Thyroid gland (tissue), 4 donors: ENCODE results near the gene BCAS3. TPM values are rescaled to one million over a fixed set of nuclear protein-coding genes. Genes with fewer than 3 reads are reported as not detected.

Source experiments
- DNase-seq, 2 donors: peaks; one replicate each; pipeline ENCODE4 v3.0.0-alpha.2; 2019
- H3K27ac ChIP-seq, 3 donors: fragments of 200-600 bp; sonication (generic); 1 replicate in 2 of 3; 2 replicates in 1 of 3; pipeline ENCODE4 v1.5.1; 2016 to 2019; ENCODE audit warnings: mild to moderate bottlenecking in 1 of 3, moderate library complexity in 1 of 3
- H3K27me3 ChIP-seq: fragments of 200-600 bp; sonication (generic); one replicate; pipeline ENCODE4 v1.5.1; 2019
- H3K36me3 ChIP-seq, 2 donors: fragments of 200-600 bp; sonication (generic); one replicate each; pipeline ENCODE4 v1.5.1; 2016 to 2019
- H3K4me1 ChIP-seq, 2 donors: fragments of 200-600 bp; sonication (generic); one replicate each; pipeline ENCODE4 v1.5.1; 2017 to 2019
- H3K4me3 ChIP-seq, 3 donors: fragments of 200-600 bp; sonication (generic); replicated peaks in 1 of 3; 1 replicate in 2 of 3; 2 replicates in 1 of 3; pipeline ENCODE4 v1.5.1; 2016; ENCODE audit warnings: mild to moderate bottlenecking in 1 of 3
- H3K9me3 ChIP-seq: fragments of 200-600 bp; sonication (generic); one replicate; pipeline ENCODE4 v1.5.1; 2017
- CTCF ChIP-seq, 6 experiments: fragments of 200-600 bp in 3 of 6; fragments of 450-650 bp in 3 of 6; sonication (generic) in 3 of 6; IDR thresholded peaks; one replicate each; pipeline ENCODE4 v1.5.1; 2016 to 2019; ENCODE audit warnings: antibody characterized with exemption in 6 of 6, mild to moderate bottlenecking in 2 of 6, inconsistent platforms in 1 of 6, moderate library complexity in 1 of 6
- POLR2A ChIP-seq, 2 donors: fragments of 450-650 bp; IDR thresholded peaks; one replicate each; pipeline ENCODE4 v1.6.1; 2017; ENCODE audit warnings: antibody characterized with exemption in 2 of 2, mild to moderate bottlenecking in 2 of 2, moderate library complexity in 1 of 2
- WGBS, 2 donors: methylation state at CpG; one replicate each; pipeline ENCODE4 v1.1.5; 2017; 5-methylcytosine and 5-hydroxymethylcytosine counted together
- intact Hi-C: fragments of 100-400 bp; cut with DNase I; formaldehyde crosslinking; loops from one replicate; pipeline ENCODE4 v1.15.1; 2023
- total RNA-seq, 4 donors: library from RNA; depleted of rRNA; stranded (reverse); fragments of >200 nt; gene quantifications; one replicate each; pipeline ENCODE4 v1.2.3, GENCODE V29; 2016

Gene BCAS3
- total RNA-seq, 4 donors from 2014 or later, result 41.8 to 78.7 (median 51.6) TPM

DNA sequence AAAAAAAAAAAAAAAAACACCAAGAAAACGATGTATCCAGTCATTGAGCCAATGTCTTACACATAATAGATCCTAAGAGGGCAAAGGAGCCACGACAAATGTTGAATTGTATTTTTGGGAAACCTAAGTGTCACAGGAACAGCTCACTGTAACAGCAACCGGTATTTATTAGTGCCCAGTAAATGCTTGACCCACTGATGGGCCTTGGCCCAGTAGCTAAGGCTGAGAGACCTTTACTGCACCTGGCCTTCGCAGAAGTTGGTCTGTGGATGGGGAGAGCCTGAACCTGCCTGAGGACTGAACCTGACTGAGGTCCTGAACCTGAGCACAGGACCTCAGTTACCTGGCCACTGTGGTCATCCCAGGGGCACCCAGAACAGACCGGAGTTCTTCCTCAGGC is 657.0 kb downstream of the BCAS3 start:
- intact Hi-C loops, result no loop called here
- no peak for DNase-seq
- 89 to 97% methylated on average over 5 of the region's 5 CpGs for WGBS, 2 donors
- H3K36me3 ChIP-seq, result no peaks in the 10 kb centered on the region
- no peaks in the 10 kb centered on the region for H3K9me3 ChIP-seq
- H3K27ac ChIP-seq, result no peak overlapping the region
- H3K4me1 ChIP-seq, result peaks cover 44 to 78% of the 10 kb centered on the region in 2 donors
- no peak for TF ChIP-seq CTCF (IDR thresholded peaks at IDR 0.05)
- TF ChIP-seq POLR2A (IDR thresholded peaks at IDR 0.05), result no peak
- H3K4me3 ChIP-seq, result no peak overlapping the region
- H3K27me3 ChIP-seq, result no peaks in the 10 kb centered on the region

DNA sequence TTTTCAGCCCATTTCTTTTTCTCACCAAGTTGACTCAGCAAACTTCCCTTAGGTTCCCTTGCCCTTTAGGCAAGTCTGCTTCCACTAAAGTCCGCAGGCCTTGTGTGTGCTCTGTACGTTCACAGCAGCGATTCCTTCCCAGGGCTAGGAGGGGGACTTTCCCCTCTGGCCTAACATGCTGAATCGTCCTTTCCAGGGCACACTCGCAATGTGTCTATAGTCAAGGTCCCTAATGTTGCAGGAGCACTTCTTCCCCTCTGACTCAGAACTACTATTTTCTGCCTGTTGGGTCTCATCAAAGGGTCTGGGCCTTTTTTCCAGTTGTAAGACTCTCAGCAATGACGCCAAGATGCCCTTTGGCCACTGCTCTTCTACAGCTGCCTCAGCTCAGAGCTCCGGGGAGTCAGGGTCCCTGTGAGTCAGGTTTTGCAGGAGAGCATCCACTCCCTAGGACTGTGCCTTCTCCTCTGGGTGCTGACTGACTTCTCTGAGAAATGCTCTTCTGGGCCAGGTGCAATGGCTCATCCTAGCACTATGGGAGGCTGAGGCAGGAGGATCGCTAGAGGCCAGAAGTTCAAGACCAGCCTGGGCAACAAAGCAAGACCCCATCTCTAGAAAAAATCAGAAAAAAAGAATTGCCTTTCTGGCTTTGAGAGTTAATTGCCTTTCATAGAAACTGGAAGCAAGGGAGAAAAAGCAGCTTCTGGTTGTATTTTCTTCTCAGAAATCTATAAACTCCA is 657.6 kb downstream of the BCAS3 start:
- H3K4me1 ChIP-seq, result peaks cover 44 to 78% of the 10 kb centered on the region in 2 donors

DNA sequence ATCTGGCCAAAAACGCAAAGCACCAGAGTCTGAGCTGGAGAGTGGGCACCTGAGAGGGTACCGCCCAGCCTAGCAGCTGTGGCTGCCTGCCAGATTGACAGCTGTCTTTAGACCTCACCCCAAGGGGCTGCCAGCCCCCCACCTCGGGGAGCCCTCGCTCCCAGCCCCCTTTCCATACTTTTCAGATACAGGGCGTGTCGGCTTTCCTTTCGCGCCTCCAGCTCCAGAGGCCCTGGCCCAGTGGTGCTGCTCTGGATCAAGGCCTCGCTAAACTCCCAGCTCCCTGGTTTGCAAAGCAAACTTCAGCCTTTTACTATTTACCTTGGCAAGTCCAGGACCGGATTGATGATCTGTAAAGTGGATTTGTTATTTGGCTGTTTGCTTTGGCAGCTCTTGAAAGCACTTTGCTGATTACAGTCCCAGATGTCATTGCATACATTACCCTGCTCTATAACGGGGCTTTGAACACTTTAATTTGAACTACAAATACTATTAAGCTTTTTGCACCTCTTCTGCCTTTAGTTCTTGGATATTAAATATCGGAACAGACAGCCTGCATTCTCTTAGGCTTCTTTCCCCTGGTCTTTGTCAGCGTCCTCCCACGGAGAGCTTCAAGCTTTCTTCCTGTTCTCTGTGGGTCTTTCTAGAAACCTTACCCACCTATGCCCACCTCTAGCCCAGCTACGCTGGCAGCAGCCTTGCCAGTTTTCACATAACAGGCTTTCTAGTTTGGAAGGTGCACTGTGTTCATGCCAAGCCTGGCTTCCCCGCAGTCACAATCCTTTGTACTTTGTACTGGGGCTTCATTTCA is 658.4 kb downstream of the BCAS3 start:
- H3K4me3 ChIP-seq, result no peak overlapping the region
- peak; percentile 58 to 64 for DNase-seq
- no peaks in the 10 kb centered on the region for H3K36me3 ChIP-seq
- no peak for TF ChIP-seq CTCF (IDR thresholded peaks at IDR 0.05)
- no peak for TF ChIP-seq POLR2A (IDR thresholded peaks at IDR 0.05)
- H3K9me3 ChIP-seq, result no peaks in the 10 kb centered on the region
- peaks cover 44 to 71% of the 10 kb centered on the region in 2 donors for H3K4me1 ChIP-seq
- no peaks in the 10 kb centered on the region for H3K27me3 ChIP-seq
- H3K27ac ChIP-seq, result peak overlapping the region in 2 of 3 donors; percentile 29 to 83
- 26 to 37% methylated on average over 15 of the region's 16 CpGs for WGBS, 2 donors
- intact Hi-C loops, result no loop called here

More for the DNA sequence above, 657.6 kb downstream of the BCAS3 start:
- no peak overlapping the region for H3K4me3 ChIP-seq
- H3K27ac ChIP-seq, result peak overlapping the region in 2 of 3 donors; percentile 29 to 83
- H3K9me3 ChIP-seq, result no peaks in the 10 kb centered on the region
- no peaks in the 10 kb centered on the region for H3K27me3 ChIP-seq
- DNase-seq, result no peak
- intact Hi-C loops, result no loop called here
- no peaks in the 10 kb centered on the region for H3K36me3 ChIP-seq
- TF ChIP-seq POLR2A (IDR thresholded peaks at IDR 0.05) (no peak), CTCF (IDR thresholded peaks at IDR 0.05) (no peak)
- WGBS, 2 donors, result 87 to 96% methylated on average over 8 of the region's 8 CpGs

DNA sequence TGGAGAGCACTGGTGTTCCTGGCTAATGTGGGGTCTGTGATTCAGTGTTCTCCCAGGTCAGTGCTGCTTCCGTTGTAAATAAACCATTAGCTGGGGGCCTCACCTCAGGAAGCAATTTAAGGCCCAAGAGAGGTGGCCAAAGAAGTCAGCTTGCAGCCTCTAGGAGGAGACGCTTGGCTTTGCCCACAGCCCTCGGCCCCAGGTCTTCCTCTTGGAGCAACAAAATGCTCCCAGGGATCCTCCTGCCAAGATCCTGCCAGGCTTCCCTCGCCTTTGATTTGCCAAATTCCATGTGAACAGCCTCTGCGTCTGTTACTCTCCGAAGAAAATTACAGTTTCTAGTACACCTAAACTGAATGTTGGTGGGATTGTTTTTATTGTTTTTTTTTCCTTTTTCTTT is 659.6 kb downstream of the BCAS3 start:
- intact Hi-C loops, result no loop called here
- H3K4me3 ChIP-seq, result no peak overlapping the region
- peaks cover 35 to 58% of the 10 kb centered on the region in 2 donors for H3K4me1 ChIP-seq
- H3K9me3 ChIP-seq, result no peaks in the 10 kb centered on the region
- no peak for DNase-seq
- no peaks in the 10 kb centered on the region for H3K27me3 ChIP-seq
- H3K36me3 ChIP-seq, result no peaks in the 10 kb centered on the region
- TF ChIP-seq POLR2A (IDR thresholded peaks at IDR 0.05), result no peak
- no peak for TF ChIP-seq CTCF (IDR thresholded peaks at IDR 0.05)
- 79 to 81% methylated on average over 6 of the region's 6 CpGs for WGBS, 2 donors
- H3K27ac ChIP-seq, result peak overlapping the region in 1 of 3 donors; percentile 12
